Measurements from ENCODE around the gene KRT4.

KRT4 gene

DNA sequence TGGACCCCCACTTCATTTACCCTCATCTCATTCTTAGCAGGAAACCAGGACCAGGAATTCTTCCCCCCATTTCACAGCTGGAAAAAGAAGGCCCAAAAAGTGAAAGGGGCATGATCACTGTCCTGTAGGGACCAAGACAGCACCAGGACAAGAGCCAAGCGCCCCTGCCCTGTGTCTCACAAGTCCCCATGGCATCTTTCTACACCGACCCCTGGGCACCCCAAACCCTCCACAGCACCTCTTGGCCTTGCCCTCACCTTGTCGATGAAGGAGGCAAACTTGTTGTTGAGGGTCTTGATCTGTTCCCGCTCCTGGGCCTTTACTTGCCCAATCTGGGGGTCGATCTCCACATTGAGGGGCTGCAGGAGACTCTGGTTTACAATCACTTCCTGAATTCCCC is 37.5 kb downstream of the KRT4 start:
- Histone ChIP-seq H3K4me1 (peaks cover 0 to 5% (median 0%) of the 10 kb centered on the region in 10 experiments; a peak in 2 of 20 replicates), H3K4me3 (no peak overlapping the region), H3K9me3 (replicated peaks in 1 of 11) (no peaks in the 10 kb centered on the region), H3K9ac (no peak overlapping the region), H3K36me3 (no peaks in the 10 kb centered on the region), H4K20me1 (no peaks in the 10 kb centered on the region), H3K4me2 (no peak overlapping the region), H3K27ac (no peak overlapping the region), H3K27me3 (no peaks in the 10 kb centered on the region)
- TF ChIP-seq Cebpa-rat (IDR thresholded peaks at IDR 0.05) = no peak

- no peak overlapping the region for H3K4me3 ChIP-seq
- H3K9me3 ChIP-seq (replicated peaks in 1 of 11) = no peaks in the 10 kb centered on the region
- no peaks in the 10 kb centered on the region for H3K36me3 ChIP-seq
- H3K9ac ChIP-seq = no peak overlapping the region
- H4K20me1 ChIP-seq = no peaks in the 10 kb centered on the region
- no peak overlapping the region for H3K27ac ChIP-seq
- no peak overlapping the region for H3K4me2 ChIP-seq
- H3K27me3 ChIP-seq = no peaks in the 10 kb centered on the region
- no peak for TF ChIP-seq Cebpa-rat (IDR thresholded peaks at IDR 0.05)
- H3K4me1 ChIP-seq = peaks cover 0 to 5% (median 0%) of the 10 kb centered on the region in 10 experiments; a peak in 2 of 20 replicates
Measured at GRCh38 chr12:52774629-52775250, 39.2 kb downstream of the KRT4 start.

- Histone ChIP-seq H3K9me3 (replicated peaks in 1 of 11) (no peaks in the 10 kb centered on the region), H3K9ac (no peak overlapping the region), H3K4me3 (no peak overlapping the region), H3K27me3 (no peaks in the 10 kb centered on the region), H3K4me1 (peaks cover 0 to 5% (median 0%) of the 10 kb centered on the region in 10 experiments; a peak in 2 of 20 replicates), H3K4me2 (peak overlapping the region in 1 of 11 experiments; percentile 20; a peak in 1 of 22 replicates), H3K27ac (no peak overlapping the region), H4K20me1 (no peaks in the 10 kb centered on the region), H3K36me3 (no peaks in the 10 kb centered on the region)
- TF ChIP-seq Cebpa-rat (IDR thresholded peaks at IDR 0.05) = no peak
Measured at GRCh38 chr12:52772772-52773171, 41.1 kb downstream of the KRT4 start.

GRCh38 chr12:52772188-52772587 is 41.7 kb downstream of the KRT4 start:
- H3K4me1 ChIP-seq = peaks cover 0 to 5% (median 0%) of the 10 kb centered on the region in 10 experiments; a peak in 2 of 20 replicates
- TF ChIP-seq Cebpa-rat (IDR thresholded peaks at IDR 0.05) = no peak
- H3K9ac ChIP-seq = no peak overlapping the region
- H3K4me3 ChIP-seq = no peak overlapping the region
- H3K4me2 ChIP-seq = peak overlapping the region in 1 of 11 experiments; percentile 20; a peak in 1 of 22 replicates
- H4K20me1 ChIP-seq = no peaks in the 10 kb centered on the region
- H3K36me3 ChIP-seq = no peaks in the 10 kb centered on the region
- no peaks in the 10 kb centered on the region for H3K27me3 ChIP-seq
- H3K9me3 ChIP-seq (replicated peaks in 1 of 11) = no peaks in the 10 kb centered on the region
- no peak overlapping the region for H3K27ac ChIP-seq

GRCh38 chr12:52771505-52771904 is 42.4 kb downstream of the KRT4 start:
- TF ChIP-seq Cebpa-rat (IDR thresholded peaks at IDR 0.05) = no peak
- Histone ChIP-seq H3K4me1 (peaks cover 0 to 5% (median 0%) of the 10 kb centered on the region in 10 experiments; a peak in 2 of 20 replicates), H3K27ac (no peak overlapping the region), H3K27me3 (no peaks in the 10 kb centered on the region), H3K9ac (no peak overlapping the region), H4K20me1 (no peaks in the 10 kb centered on the region), H3K9me3 (replicated peaks in 1 of 11) (no peaks in the 10 kb centered on the region), H3K36me3 (no peaks in the 10 kb centered on the region), H3K4me2 (no peak overlapping the region), H3K4me3 (no peak overlapping the region)

DNA sequence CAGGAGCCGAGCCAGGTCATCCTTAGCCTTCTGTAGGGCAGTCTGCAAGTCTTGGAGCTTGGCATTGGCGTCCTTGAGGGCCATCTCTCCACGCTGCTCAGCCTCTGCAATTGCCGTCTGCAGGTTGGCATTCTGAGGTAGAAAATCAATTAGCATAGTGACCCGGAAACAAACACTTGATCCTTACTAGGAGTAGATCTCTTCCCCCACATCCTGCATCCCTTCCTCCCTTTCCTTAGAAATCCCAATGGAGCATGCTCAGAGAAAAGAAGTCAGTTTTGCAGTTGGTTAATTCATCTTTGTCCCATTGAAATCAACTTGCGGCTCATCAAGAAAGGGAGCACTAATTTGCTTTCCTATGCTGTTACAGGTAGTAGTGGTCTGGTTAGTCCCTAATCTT is 42.8 kb downstream of the KRT4 start:
- no peaks in the 10 kb centered on the region for H4K20me1 ChIP-seq
- no peaks in the 10 kb centered on the region for H3K9me3 ChIP-seq (replicated peaks in 1 of 11)
- no peak for TF ChIP-seq Cebpa-rat (IDR thresholded peaks at IDR 0.05)
- no peak overlapping the region for H3K27ac ChIP-seq
- H3K27me3 ChIP-seq = no peaks in the 10 kb centered on the region
- no peak overlapping the region for H3K4me3 ChIP-seq
- H3K36me3 ChIP-seq = no peaks in the 10 kb centered on the region
- no peak overlapping the region for H3K9ac ChIP-seq
- peaks cover 0 to 5% (median 0%) of the 10 kb centered on the region in 10 experiments; a peak in 2 of 20 replicates for H3K4me1 ChIP-seq
- no peak overlapping the region for H3K4me2 ChIP-seq

DNA sequence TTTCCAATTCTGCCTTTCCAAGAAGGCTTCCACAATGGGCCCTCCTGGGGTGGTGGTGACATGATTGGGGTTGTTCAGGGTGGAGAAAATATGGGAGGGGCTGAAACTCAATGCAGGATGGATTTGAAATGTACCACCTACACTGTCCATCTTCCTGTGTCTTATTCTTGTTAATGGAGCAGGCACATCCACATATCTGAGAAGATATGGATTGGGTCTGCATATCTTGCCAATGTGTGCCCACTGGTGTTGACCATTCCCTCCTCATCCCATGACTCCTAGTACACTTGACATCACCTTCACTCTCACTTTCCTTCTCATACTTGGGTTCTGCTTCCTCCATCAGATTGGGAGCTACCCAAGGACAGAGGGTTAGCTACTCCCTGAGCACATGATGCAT is 44.0 kb downstream of the KRT4 start:
- Histone ChIP-seq H3K27ac (no peak overlapping the region), H3K27me3 (no peaks in the 10 kb centered on the region), H4K20me1 (no peaks in the 10 kb centered on the region), H3K4me3 (no peak overlapping the region), H3K4me2 (no peak overlapping the region), H3K4me1 (peaks cover 0 to 5% (median 0%) of the 10 kb centered on the region in 10 experiments; a peak in 2 of 20 replicates), H3K9ac (no peak overlapping the region), H3K9me3 (replicated peaks in 1 of 11) (no peaks in the 10 kb centered on the region), H3K36me3 (no peaks in the 10 kb centered on the region)
- TF ChIP-seq Cebpa-rat (IDR thresholded peaks at IDR 0.05) = no peak

GRCh38 chr12:52769354-52769753 is 44.6 kb downstream of the KRT4 start:
- Histone ChIP-seq H3K9ac (no peak overlapping the region), H3K4me1 (peaks cover 0 to 5% (median 0%) of the 10 kb centered on the region in 10 experiments; a peak in 2 of 20 replicates), H3K9me3 (replicated peaks in 1 of 11) (no peaks in the 10 kb centered on the region), H4K20me1 (no peaks in the 10 kb centered on the region), H3K27ac (no peak overlapping the region), H3K4me3 (no peak overlapping the region), H3K4me2 (no peak overlapping the region), H3K27me3 (no peaks in the 10 kb centered on the region), H3K36me3 (no peaks in the 10 kb centered on the region)
- TF ChIP-seq Cebpa-rat (IDR thresholded peaks at IDR 0.05) = no peak

DNA sequence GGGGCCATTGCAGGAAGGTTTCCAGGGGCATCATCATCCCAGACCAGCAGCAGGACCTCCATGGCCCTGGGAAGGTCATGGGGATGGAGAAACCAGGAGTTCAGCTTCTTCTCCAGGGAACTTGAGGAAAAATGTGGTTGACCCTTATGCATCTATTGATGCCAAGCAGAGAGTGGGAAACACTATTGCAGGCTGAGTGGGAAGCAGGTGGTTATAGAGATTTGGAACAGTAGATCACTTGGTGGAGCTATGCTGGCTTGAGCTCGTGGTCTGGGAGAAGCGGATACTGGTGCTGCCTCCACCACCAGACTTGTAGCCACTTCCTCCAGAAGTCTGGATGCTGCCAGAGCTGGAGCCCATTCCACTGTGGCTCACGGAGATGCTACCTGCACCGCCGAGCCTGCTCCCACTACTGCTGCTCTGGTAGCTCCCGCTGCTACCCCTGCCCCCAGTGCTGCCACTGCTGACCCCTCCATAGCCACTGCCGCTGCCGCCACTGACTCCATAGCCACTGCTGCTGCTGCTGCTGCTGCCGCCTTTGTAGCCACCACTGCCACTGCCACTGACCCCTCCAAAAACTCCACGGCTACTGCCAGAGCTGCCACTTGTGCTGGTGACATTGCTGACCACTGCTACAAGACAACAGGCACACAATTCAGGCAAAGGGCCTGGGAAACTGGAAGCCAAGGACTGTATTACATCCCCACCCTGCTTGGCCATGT is 45.3 kb downstream of the KRT4 start:
- H4K20me1 ChIP-seq = no peaks in the 10 kb centered on the region
- no peaks in the 10 kb centered on the region for H3K27me3 ChIP-seq
- no peaks in the 10 kb centered on the region for H3K36me3 ChIP-seq
- no peak overlapping the region for H3K4me2 ChIP-seq
- TF ChIP-seq Cebpa-rat (IDR thresholded peaks at IDR 0.05) = no peak
- peaks cover 0 to under 1% (median 0%) of the 10 kb centered on the region in 11 experiments; a peak in 1 of 22 replicates for H3K9me3 ChIP-seq (replicated peaks in 1 of 11)
- H3K9ac ChIP-seq = no peak overlapping the region
- no peak overlapping the region for H3K27ac ChIP-seq
- no peak overlapping the region for H3K4me3 ChIP-seq
- peaks cover 0 to 5% (median 0%) of the 10 kb centered on the region in 10 experiments; a peak in 2 of 20 replicates for H3K4me1 ChIP-seq
